ENCODE measurements around the gene DNAJC7.

GRCh38 chr17:42041619-42042018 lies 24.4 kb upstream of the DNAJC7 start:
- TF ChIP-seq CTCF (IDR thresholded peaks at IDR 0.05; ENCODE audit: low read length) (no peak), EZH2phosphoT487 (IDR thresholded peaks at IDR 0.05; ENCODE audit: low read length) (no peak), EZH2 (optimal IDR thresholded peaks at IDR 0.05; ENCODE audit: low read depth, low read length) (no peak)
